ENCODE data around the gene RFX5.
"Not testable (repeated sequence)": the region's sequence is repeated elsewhere in the genome, so short reads cannot be mapped to it uniquely, and the experiment has no call there.

Gene RFX5

DNA sequence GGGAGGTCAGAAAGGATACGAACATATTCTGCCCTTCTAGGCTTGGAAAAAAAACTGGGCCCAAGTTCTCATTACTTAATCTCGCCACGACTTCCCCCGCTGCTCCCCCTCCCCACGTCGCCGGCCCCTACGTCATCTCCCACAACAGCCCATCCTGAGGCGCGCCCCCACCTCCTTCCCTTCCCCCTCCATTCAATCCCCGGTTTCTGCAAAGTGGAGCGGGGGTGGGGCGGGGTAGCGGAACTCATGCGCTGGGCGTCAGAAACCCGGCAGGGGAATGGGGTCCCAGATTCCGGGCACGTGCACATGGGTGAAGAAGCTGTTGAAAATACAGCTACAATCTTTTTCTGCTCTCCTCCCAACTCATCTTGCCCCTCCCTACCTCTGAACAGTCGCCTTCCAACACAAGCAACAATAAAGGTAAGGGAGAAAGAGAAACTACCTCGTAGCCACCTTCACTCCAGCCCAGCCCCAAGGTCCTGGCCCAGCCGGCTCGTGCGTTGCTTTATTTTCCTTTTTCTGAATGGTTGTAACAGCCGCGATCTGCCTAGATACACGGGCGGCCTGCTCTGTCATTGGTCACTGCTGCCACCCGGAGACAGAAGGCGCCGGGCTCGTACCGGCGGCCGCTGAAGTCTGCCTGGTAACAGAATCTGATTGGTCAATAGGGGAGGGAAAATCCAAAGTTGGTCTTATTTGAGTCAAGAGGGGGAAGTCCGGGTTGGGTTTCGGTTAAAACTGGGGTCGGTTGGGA is at the start of gene RFX5:
Gene RFX5 (minus strand): TSS at position 484 of the 754 bp plus-strand sequence. CDS start 932 bp downstream, outside the sequence.
- peak within 1 kb of the TSS; percentile 81 for H3K27ac ChIP-seq
- no peak for TF ChIP-seq ZFX (IDR thresholded peaks at IDR 0.05)
- TF ChIP-seq, protein P1, sequence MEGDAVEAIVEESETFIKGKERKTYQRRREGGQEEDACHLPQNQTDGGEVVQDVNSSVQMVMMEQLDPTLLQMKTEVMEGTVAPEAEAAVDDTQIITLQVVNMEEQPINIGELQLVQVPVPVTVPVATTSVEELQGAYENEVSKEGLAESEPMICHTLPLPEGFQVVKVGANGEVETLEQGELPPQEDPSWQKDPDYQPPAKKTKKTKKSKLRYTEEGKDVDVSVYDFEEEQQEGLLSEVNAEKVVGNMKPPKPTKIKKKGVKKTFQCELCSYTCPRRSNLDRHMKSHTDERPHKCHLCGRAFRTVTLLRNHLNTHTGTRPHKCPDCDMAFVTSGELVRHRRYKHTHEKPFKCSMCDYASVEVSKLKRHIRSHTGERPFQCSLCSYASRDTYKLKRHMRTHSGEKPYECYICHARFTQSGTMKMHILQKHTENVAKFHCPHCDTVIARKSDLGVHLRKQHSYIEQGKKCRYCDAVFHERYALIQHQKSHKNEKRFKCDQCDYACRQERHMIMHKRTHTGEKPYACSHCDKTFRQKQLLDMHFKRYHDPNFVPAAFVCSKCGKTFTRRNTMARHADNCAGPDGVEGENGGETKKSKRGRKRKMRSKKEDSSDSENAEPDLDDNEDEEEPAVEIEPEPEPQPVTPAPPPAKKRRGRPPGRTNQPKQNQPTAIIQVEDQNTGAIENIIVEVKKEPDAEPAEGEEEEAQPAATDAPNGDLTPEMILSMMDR (conservative IDR thresholded peaks at IDR 0.05): no peak

DNA sequence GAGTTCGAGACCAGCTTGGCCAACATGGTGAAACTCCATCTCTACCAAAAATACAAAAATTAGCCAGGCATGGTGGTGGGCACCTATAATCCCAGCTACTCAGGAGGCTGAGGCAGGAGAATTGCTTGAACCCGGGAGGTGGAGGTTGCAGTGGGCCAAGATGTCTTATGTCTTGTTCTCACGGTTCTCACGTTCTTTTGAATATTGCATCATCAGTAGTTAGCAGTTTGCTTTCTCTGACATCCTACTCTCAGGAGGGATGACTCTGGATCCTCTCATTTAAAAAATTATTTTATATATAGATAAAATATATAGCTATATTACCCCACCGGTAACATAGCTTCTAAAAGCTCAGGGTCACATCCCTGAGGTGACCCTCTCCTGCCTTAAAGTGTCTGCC is 49.2 kb upstream of the RFX5 start:
- not testable (repeated sequence) for H3K27ac ChIP-seq

DNA sequence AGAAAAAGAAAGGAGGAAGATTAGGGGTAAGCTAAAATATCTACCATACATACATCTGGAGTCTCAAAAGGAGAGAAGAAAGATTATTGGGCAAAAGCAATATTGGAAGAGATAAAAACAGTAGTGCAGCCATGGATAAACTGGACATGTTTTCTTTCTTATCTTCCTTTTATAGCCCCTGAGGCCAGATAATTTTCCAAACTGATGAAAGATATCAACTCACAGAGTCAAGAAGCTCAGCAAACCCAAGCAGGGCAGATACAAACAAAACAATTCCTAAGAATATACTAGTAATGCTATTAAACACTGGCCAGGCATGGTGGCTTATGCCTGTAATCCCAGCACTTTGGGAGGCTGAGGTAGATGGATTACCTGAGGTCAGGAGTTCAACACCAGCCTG is 46.5 kb upstream of the RFX5 start:
- no peak for TF ChIP-seq ZFX (IDR thresholded peaks at IDR 0.05)
- TF ChIP-seq, protein P1 (conservative IDR thresholded peaks at IDR 0.05): no peak
- H3K27ac ChIP-seq: no peak overlapping the region

DNA sequence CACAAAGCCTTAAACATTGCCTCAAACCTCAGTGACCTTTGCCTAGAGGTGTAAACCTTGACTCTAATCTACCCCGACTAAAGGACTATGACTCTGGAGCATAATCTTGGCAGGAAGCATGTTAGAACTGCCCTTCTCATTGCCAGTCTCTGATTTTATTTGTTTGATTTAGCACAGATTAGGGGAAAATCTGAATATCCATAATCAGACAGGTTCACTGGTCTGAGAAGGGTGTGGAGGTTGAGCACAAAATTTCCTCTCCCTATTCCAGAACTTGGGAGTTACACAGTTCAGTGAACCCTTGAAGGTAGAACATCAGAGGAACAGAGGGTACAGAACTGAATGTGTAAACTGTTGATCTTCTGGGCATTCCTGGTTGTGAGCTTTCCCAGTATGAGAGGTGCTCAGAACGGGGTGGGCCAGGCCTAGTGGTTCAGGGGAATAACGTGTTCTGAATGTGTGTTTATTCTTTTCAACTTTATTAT is 44.1 kb upstream of the RFX5 start:
- TF ChIP-seq, protein P1 (conservative IDR thresholded peaks at IDR 0.05): no peak
- TF ChIP-seq ZFX (IDR thresholded peaks at IDR 0.05): no peak
- no peak overlapping the region for H3K27ac ChIP-seq

DNA sequence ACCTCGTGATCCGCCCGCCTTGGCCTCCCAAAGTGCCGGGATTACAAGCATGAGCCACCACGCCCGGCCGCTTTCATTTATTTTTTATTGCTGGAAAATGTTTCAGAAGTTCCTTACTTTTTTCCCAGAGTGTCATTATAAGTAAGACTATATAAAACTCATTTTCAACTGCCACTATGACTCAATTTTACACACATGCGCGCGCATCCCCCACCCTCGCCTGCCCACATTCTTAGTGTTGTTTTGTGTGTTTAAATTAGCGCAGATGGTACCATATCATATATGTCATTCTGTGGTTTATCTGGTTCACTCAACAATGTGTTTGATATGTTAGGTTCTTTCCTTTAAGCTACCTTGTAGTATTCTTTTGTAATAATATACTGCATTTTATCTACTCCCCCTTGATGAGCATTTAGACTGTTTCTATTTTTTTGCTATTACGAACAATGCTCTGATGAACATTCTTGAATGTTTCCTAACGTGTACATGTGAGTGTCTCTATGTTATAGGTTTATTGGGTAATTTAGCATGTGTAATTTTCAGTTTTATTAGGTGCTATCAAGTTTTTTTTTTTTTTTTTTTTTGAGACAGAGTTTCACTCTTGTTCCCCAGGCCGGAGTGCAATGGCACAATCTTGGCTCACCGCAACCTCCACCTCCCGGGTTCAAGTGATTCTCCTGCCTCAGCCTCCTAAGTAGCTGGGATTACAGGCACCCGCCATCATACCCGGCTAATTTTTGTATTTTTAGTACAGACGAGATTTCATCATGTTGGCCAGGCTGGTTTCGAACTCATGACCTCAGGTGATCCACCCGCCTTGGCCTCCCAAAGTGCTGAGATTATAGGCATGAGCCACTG is 43.4 kb upstream of the RFX5 start:
- not testable (repeated sequence) for H3K27ac ChIP-seq

DNA sequence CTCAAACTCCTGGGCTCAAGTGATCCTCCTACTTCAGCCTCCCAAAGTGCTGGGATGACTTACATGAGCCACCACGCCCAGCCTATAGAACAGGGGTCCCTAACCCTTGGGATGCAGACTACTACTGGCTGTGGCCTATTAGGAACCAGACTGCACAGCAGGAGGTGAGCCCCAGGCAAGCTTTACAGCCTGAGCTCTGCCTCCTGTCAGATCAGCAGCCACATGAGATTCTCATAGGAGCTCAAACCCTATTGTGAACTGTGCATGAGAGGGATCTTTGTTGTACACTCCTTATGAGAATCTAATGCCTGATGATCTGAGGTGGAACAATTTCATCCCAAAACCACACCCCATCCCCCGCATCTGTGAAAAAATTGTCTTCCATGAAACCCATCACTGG is 39.0 kb upstream of the RFX5 start:
- no peak overlapping the region for H3K27ac ChIP-seq
- no peak for TF ChIP-seq ZFX (IDR thresholded peaks at IDR 0.05)
- TF ChIP-seq, protein P1 (conservative IDR thresholded peaks at IDR 0.05): no peak

DNA sequence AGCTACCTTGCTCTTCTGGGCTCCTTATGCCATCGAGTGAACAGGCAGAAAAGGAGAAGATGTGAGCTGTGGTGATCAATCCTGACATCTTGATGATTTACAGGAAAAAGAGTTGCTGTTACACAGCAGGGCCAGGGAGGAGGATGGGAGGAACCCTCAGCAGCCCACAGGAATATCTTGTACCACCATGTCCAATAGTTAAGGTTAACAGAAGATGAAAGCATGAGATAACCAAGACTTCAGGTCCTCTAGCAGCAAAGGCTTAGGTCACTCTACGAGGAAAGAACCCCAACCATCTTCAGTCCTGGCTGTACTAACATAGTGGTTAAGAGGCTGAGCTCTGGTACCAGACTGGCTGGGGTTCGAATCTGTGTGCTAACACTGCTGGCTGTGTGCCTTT is 37.5 kb upstream of the RFX5 start:
- TF ChIP-seq ZFX (IDR thresholded peaks at IDR 0.05): no peak
- TF ChIP-seq, protein P1 (conservative IDR thresholded peaks at IDR 0.05): no peak
- H3K27ac ChIP-seq: no peak overlapping the region

DNA sequence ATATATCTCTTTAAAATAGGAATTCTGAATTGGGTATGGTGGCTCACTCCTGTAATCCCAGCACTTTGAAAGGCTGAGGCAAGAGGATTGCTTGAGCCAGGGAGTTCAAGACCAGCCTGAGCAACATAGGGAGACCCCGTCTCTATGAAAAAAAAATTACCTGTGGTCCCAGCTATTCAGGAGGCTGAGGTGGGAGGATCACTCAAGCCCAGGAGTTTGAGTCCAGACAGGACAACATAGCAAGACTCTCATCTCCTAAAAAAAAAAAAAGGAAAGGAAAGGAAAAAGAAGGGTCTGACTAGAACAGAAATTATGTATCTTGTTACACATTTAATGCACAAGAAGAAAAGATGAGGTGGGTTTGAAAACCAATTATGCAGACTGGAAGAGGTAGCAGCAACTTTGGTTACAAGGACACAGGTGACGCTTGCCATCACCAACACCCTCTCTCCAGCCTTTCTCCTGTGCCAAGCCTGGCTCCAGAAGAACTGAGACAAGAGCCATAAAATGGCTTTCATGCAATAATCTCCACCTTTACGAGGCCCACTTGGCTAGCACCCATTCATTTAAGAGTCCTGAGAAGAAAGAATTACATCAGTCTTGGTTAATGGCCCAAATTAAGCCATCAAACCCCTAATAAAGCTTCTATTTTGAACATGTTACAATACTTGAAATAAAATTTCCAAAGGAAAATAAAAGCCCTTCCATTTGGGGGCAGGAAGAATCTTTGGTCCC is 30.3 kb upstream of the RFX5 start:
- TF ChIP-seq, protein P1 (conservative IDR thresholded peaks at IDR 0.05): no peak
- no peak for TF ChIP-seq ZFX (IDR thresholded peaks at IDR 0.05)
- H3K27ac ChIP-seq: peak overlapping the region; percentile 17; the same call in 1 of the 2 replicates

Measured in C4-2B (cell line).